ENCODE results near the gene TAS2R30.
"Not testable (repeated sequence)": the region's sequence is repeated elsewhere in the genome, so short reads cannot be mapped to it uniquely, and the experiment has no call there.

The TAS2R30 gene

DNA sequence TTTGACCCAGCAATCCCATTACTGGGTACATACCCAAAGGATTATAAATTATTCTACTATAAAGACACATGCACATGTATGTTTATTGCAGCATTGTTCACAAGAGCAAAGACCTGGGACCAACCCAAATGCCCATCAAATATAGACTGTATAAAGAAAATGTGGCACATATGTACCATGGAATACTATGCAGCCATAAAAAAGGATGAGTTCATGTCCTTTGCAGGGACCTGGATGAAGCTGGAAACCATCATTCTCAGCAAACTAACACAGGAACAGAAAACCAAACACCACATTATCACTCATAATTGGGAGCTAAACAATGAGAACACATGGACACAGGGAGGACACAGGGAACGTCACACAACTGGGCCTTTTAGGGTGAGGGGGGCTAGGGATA, 20.3 kb downstream of the TAS2R30 start:
- DNase-seq: not testable (repeated sequence)

- DNase-seq: not testable (repeated sequence)
These were observed 23.2 kb downstream of the TAS2R30 start for GRCh38 chr12:11111213-11111612.

DNA sequence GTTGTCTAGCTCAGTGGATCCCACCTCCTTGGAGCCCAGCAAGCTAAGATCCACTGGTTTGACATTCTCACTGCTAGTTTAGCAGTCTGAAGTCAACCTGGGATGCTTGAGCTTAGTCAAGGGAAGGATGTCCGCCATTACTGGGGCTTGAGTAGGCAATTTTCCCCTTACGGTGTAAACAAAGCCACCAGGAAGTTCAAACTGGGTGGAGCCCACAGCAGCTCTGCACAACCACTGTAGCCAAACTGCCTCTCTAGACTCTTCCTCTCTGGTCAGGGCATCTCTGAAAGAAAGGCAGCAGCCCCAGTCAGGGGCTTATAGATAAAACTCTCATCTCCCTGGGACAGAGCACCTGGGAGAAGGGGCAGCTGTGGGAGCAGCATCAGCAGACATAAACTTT, 25.6 kb downstream of the TAS2R30 start:
- no peak for DNase-seq

DNA sequence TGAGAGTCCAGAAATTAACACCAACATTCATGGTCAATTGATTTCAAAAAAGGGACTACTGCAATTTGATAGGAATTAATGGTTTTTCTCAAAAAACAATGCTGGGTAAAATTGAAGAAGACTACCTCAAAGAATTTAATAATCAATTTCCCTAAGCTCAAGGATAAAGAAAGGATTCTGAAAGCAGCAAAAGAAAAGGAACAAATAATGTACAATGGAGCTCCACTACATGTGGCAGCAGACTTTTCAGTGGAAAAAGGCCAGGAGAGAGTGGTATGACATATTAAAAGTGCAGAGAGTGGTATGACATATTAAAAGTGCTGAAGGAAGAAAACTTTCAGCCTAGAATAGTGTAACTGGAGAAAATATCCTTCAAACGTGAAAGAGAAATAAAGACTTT, 26.7 kb downstream of the TAS2R30 start:
- no peak for DNase-seq

DNA sequence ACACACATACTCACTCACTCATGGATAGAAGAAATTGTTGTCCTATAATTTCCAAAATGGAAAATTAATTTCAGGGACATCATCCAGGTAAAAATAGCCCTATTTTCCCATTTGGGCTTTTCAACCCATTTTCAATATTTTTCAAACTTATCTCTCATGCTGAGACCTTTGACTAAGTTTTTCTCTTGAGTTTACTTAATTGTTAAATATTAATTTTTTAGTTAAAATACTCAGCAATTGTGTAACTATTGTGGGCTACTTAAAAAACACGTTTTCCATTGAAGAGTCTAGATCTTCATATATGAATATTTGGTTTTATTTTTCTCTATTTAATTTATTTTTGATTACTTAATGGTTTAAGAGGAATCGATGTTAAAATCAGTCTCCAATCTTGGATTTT, 28.2 kb downstream of the TAS2R30 start:
- no peak for DNase-seq

- no peak for DNase-seq
These were observed 28.9 kb downstream of the TAS2R30 start for GRCh38 chr12:11105546-11105945.

DNA sequence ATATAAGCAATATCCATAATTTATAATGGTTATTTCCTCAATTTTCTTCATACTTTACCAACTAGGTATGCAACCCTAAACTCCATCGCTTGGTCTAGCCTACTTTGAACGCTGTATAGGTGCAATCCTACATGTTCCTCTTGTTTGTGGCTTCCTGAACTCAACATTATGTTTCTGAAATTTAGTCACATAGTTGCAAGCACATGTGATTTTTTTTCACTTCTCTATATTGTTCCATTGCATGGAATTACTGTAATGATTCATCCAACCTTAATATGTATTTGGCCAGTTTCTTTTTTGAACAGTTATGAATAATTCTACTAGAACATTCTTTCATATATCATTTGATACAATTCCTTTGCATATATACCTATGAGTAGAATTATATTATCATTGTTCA, 39.5 kb downstream of the TAS2R30 start:
- not testable (repeated sequence) for DNase-seq

- DNase-seq: no peak
These were observed 42.3 kb downstream of the TAS2R30 start, which contains the start of gene TAS2R43 for GRCh38 chr12:11092128-11092527. TSS of gene TAS2R43 (minus strand) at chr12:11092313. CDS start at chr12:11092229, 84 bp downstream.

GRCh38 chr12:11089246-11089645, 45.2 kb downstream of the TAS2R30 start:
- no peak for DNase-seq

- DNase-seq: no peak
These were observed 49.0 kb downstream of the TAS2R30 start for GRCh38 chr12:11085419-11085818.

Measured in NCI-H187 treated with DMSO at 0.1 percent for 48 hours (cell line).